GM21619 (cell line): Measurements from ENCODE around the gene AMIGO1.

Experiments
- ATAC-seq: cut with Tn5 transposase; IDR thresholded peaks from one replicate; pipeline ENCODE4 v1.9.1; 2021; ENCODE audit not compliant: unreplicated experiment

Gene AMIGO1

GRCh38 chr1:109534307-109534858, 24.9 kb upstream of the AMIGO1 start:
- ATAC-seq: no peak

- peak; percentile 83 for ATAC-seq
These were observed 23.0 kb upstream of the AMIGO1 start for GRCh38 chr1:109532365-109533136.

GRCh38 chr1:109531826-109532364, 22.4 kb upstream of the AMIGO1 start:
- no peak for ATAC-seq

- ATAC-seq: no peak
These were observed 21.9 kb upstream of the AMIGO1 start for GRCh38 chr1:109531380-109531779.

- ATAC-seq: no peak
These were observed 21.0 kb upstream of the AMIGO1 start for GRCh38 chr1:109530457-109531087.

GRCh38 chr1:109529881-109530456, 20.4 kb upstream of the AMIGO1 start:
- no peak for ATAC-seq

- ATAC-seq: no peak
These were observed 19.2 kb upstream of the AMIGO1 start for GRCh38 chr1:109528712-109529111.

- no peak for ATAC-seq
These were observed 18.5 kb upstream of the AMIGO1 start for GRCh38 chr1:109527846-109528695.

- ATAC-seq: peak; percentile 66
These were observed 17.7 kb upstream of the AMIGO1 start for GRCh38 chr1:109527098-109527811.

- no peak for ATAC-seq
These were observed 14.2 kb upstream of the AMIGO1 start for GRCh38 chr1:109523706-109524105.

GRCh38 chr1:109522026-109522425, 12.5 kb upstream of the AMIGO1 start:
- ATAC-seq: no peak

GRCh38 chr1:109521002-109521951, 11.8 kb upstream of the AMIGO1 start:
- ATAC-seq: no peak

- no peak for ATAC-seq
These were observed 7.8 kb upstream of the AMIGO1 start for GRCh38 chr1:109517337-109517736.

GRCh38 chr1:109516872-109517271, 7.3 kb upstream of the AMIGO1 start:
- ATAC-seq: no peak

GRCh38 chr1:109514846-109515245, 5.3 kb upstream of the AMIGO1 start:
- ATAC-seq: no peak

- ATAC-seq: no peak
These were observed 3.7 kb upstream of the AMIGO1 start for GRCh38 chr1:109513110-109513710.

- no peak for ATAC-seq
These were observed 703 bp downstream of the AMIGO1 start for GRCh38 chr1:109508873-109509175.

- ATAC-seq: no peak
These were observed 1.3 kb downstream of the AMIGO1 start for GRCh38 chr1:109508001-109508872.
